ENCODE results near the gene MCF2L. TPM values are rescaled to one million over a fixed set of nuclear protein-coding genes. Genes with fewer than 3 reads are reported as not detected.

The MCF2L gene
- total RNA-seq, 2 donors from 2014 or later, result 47.6 to 64.7 TPM

- no peaks in the 10 kb centered on the region for H3K9me3 ChIP-seq
- H3K4me1 ChIP-seq (replicated peaks), result no peaks in the 10 kb centered on the region
- 77% methylated on average over 30 of the region's 30 CpGs for WGBS
- no peaks in the 10 kb centered on the region for H3K27me3 ChIP-seq (replicated peaks; ENCODE audit: insufficient read depth)
- no peak overlapping the region for H3K4me3 ChIP-seq
- intact Hi-C loops (cut with DNase I), result no loop called here
- H3K27ac ChIP-seq, result no peak overlapping the region
- no peak for DNase-seq (ENCODE audit: low spot score)
- no peaks in the 10 kb centered on the region for H3K36me3 ChIP-seq
- TF ChIP-seq POLR2AphosphoS5 (IDR thresholded peaks at IDR 0.05) (no peak), POLR2A (IDR thresholded peaks at IDR 0.05) (no peak), CTCF (IDR thresholded peaks at IDR 0.05) (no peak)
Observed at GRCh38 chr13:112959701-112960542, 9.1 kb upstream of the MCF2L start.

GRCh38 chr13:112960706-112961105, 8.3 kb upstream of the MCF2L start:
- Histone ChIP-seq H3K4me1 (replicated peaks) (no peaks in the 10 kb centered on the region), H3K9me3 (no peaks in the 10 kb centered on the region), H3K27me3 (replicated peaks; ENCODE audit: insufficient read depth) (no peaks in the 10 kb centered on the region), H3K27ac (no peak overlapping the region), H3K36me3 (no peaks in the 10 kb centered on the region), H3K4me3 (no peak overlapping the region)
- TF ChIP-seq CTCF (IDR thresholded peaks at IDR 0.05) (no peak), POLR2AphosphoS5 (IDR thresholded peaks at IDR 0.05) (no peak), POLR2A (IDR thresholded peaks at IDR 0.05) (no peak)
- no peak for DNase-seq (ENCODE audit: low spot score)
- 87% methylated on average over 7 of the region's 7 CpGs for whole genome bisulfite sequencing
- intact Hi-C loops (cut with DNase I), result no loop called here

- no peak for DNase-seq (ENCODE audit: low spot score)
- 80% methylated on average over 18 of the region's 21 CpGs for WGBS
- intact Hi-C loops (cut with DNase I), result no loop called here
Observed at GRCh38 chr13:112961457-112962369, 7.3 kb upstream of the MCF2L start.

GRCh38 chr13:112962396-112962795, 6.6 kb upstream of the MCF2L start:
- WGBS, result 76% methylated on average over 9 of the region's 9 CpGs
- H3K4me1 ChIP-seq (replicated peaks), result no peaks in the 10 kb centered on the region
- TF ChIP-seq CTCF (IDR thresholded peaks at IDR 0.05) (no peak), POLR2AphosphoS5 (IDR thresholded peaks at IDR 0.05) (no peak), POLR2A (IDR thresholded peaks at IDR 0.05) (no peak)
- DNase-seq (ENCODE audit: low spot score), result no peak
- no peak overlapping the region for H3K27ac ChIP-seq
- no peak overlapping the region for H3K4me3 ChIP-seq
- intact Hi-C loops (cut with DNase I), result no loop called here
- H3K27me3 ChIP-seq (replicated peaks; ENCODE audit: insufficient read depth), result no peaks in the 10 kb centered on the region
- H3K36me3 ChIP-seq, result no peaks in the 10 kb centered on the region
- H3K9me3 ChIP-seq, result no peaks in the 10 kb centered on the region

More at GRCh38 chr13:112961457-112962369, 7.3 kb upstream of the MCF2L start:
- Histone ChIP-seq H3K27ac (no peak overlapping the region), H3K27me3 (replicated peaks; ENCODE audit: insufficient read depth) (no peaks in the 10 kb centered on the region), H3K9me3 (no peaks in the 10 kb centered on the region), H3K4me3 (no peak overlapping the region), H3K4me1 (replicated peaks) (no peaks in the 10 kb centered on the region), H3K36me3 (no peaks in the 10 kb centered on the region)
- TF ChIP-seq POLR2A (IDR thresholded peaks at IDR 0.05) (no peak), POLR2AphosphoS5 (IDR thresholded peaks at IDR 0.05) (no peak), CTCF (IDR thresholded peaks at IDR 0.05) (no peak)
